ENCODE data around the gene AMIGO3.
"Not testable (repeated sequence)": the region's sequence is repeated elsewhere in the genome, so short reads cannot be mapped to it uniquely, and the experiment has no call there.

Gene AMIGO3

DNA sequence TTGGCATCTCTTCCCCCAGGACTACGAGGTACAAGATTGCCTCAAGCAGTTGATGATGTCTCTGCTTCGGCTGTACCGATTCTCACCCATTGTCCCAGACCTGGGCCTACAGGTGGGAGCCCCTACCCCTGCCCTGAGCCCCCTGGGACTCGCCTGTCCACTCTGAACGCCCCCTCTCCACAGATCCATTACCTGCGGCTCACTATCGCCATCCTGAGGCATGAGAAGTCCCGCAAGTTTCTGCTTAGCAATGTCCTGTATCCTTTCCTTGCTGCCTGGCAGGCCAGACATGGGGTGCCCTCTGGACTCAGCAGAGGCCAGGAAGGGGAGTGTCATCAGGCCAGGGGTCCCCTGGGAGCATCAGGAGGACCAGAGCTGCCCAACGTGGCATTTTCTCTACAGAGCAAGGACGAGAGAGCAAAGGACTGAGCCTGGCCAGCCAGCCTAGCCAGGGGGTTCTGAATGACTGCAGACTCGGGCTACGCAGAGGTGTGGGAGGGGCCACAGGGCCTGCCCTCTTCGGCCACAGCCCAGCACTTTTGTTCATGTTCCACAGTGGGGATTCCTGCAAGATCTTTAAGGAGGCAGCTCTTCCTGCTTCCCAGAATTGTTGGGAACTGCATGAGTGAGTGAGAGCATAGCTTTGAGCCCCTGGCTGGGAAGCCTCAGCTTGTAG lies 18.9 kb downstream of the AMIGO3 start:
- no peak for DNase-seq (ENCODE audit: low spot score)
- in situ Hi-C loops (cut with MboI; ENCODE audit: low pct_unique_long_range_greater_than_20kb, low sequenced_read_pairs, unreplicated experiment) = no loop called here
- TF ChIP-seq, protein P1, sequence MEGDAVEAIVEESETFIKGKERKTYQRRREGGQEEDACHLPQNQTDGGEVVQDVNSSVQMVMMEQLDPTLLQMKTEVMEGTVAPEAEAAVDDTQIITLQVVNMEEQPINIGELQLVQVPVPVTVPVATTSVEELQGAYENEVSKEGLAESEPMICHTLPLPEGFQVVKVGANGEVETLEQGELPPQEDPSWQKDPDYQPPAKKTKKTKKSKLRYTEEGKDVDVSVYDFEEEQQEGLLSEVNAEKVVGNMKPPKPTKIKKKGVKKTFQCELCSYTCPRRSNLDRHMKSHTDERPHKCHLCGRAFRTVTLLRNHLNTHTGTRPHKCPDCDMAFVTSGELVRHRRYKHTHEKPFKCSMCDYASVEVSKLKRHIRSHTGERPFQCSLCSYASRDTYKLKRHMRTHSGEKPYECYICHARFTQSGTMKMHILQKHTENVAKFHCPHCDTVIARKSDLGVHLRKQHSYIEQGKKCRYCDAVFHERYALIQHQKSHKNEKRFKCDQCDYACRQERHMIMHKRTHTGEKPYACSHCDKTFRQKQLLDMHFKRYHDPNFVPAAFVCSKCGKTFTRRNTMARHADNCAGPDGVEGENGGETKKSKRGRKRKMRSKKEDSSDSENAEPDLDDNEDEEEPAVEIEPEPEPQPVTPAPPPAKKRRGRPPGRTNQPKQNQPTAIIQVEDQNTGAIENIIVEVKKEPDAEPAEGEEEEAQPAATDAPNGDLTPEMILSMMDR (IDR thresholded peaks at IDR 0.05; ENCODE audit: extremely low read depth, insufficient read depth, missing control alignments) = peak; percentile 2

DNA sequence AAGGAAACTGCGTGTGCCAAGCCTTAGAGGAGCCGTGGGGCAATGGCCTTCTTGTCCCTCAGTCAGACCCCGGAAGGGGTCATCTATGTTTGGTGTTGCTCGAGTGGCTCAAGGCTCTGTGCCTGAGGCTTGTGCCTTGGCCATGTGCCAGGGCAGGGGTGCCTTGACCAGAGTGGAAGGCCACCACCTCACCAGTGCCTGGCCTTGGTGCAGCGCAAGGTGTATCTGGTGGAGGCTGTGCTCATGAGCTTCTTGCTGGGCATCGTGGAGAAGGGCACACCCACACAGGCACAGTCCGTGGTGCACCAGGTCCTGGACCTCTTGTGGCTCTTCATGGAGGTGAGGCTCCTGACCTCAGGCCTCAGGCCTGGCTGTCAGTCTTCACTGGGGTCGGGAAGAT lies 19.5 kb downstream of the AMIGO3 start:
- DNase-seq (ENCODE audit: low spot score) = no peak
- in situ Hi-C loops (cut with MboI; ENCODE audit: low pct_unique_long_range_greater_than_20kb, low sequenced_read_pairs, unreplicated experiment) = no loop called here
- TF ChIP-seq, protein P1 (IDR thresholded peaks at IDR 0.05; ENCODE audit: extremely low read depth, insufficient read depth, missing control alignments) = no peak

- TF ChIP-seq, protein P1 (IDR thresholded peaks at IDR 0.05; ENCODE audit: extremely low read depth, insufficient read depth, missing control alignments) = no peak
- in situ Hi-C loops (cut with MboI; ENCODE audit: low pct_unique_long_range_greater_than_20kb, low sequenced_read_pairs, unreplicated experiment) = no loop called here
- DNase-seq (ENCODE audit: low spot score) = no peak
Measured at GRCh38 chr3:49699281-49699979, 20.1 kb downstream of the AMIGO3 start.

DNA sequence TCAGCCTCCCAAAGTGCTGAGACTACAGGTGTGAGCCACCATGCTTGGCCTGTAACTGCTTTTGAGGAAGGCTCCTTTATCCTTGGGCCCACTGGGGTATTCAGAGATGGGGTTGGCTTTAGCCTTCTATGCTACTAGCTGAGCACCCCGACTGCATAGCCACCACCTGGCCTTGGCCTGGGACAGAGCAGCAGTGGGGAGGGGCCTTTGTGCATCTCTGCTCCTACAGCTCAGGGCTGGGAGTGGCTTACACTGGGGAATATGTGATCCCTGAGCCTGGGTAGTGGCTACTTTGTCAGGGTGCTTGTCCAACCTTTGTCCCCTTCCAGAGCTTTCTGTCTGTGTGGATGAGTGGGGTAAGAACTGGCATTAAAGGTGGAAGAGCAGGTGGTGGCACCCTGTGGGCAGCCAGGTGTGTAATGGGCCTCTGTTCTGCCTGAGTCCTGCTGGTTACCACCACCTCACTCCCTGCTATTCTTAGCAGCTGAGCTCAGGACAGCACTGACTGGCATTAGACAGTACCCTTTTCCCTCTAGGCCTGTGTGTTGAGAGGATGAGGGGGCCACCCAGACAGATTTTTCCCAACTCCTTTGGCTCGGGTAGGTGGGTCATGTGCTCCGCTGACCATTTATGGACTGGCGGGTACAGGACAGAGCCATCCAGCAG lies 24.0 kb downstream of the AMIGO3 start:
- DNase-seq (ENCODE audit: low spot score); in situ Hi-C loops (cut with MboI; ENCODE audit: low pct_unique_long_range_greater_than_20kb, low sequenced_read_pairs, unreplicated experiment): not testable (repeated sequence)

DNA sequence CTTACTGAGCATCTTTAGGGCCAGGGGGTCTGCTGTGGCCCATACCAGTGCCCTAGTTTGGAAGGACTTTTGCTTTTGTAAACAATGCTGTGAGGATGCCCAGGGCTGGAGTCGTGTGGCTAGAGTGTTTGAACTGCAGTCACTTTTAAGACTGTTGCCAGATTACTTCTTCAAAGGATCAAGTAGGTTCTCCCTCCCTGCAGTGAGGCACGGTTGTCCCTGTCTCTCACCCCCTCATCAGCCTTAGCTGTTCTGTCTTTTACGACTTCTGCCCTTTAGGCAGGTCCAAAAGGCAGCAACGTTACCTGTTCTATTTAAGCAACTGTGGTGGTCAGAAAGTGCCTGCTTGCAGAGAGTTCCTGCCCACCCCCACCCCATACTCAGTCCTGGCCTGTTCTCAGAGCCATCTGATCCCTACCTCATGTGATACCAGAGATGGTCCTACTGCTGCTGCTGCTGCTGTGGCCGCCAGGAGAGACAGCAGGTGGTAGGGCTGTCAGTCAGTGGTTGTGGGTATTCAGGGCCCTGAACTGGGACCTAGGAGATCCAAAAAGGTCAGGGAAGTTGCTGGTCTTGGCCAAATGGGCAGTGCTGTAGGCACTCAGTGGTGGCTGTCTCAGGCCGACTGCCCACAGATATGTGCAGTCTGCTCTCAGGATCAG lies 24.9 kb downstream of the AMIGO3 start:
- DNase-seq (ENCODE audit: low spot score); in situ Hi-C loops (cut with MboI; ENCODE audit: low pct_unique_long_range_greater_than_20kb, low sequenced_read_pairs, unreplicated experiment): not testable (repeated sequence)

DNA sequence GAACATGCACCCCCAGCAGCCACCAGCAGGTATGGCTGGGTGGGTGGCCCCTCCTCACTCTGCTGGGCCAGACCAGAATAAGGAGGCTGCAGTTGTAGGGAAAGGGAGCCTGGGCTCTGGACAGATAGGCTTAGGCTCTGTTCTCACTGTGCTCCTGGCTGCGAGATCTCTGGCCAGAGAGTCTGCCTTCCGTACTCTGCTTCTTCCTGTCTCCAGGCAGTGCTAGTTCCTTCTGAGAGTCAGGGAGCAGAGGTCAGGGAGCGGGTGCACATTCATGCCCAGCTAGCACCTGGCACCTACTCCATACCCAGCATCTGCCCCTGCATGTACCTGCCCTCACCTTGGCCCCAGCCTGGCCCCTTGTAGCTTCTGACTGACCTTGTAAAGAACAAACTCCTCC lies 28.0 kb downstream of the AMIGO3 start:
- in situ Hi-C loops (cut with MboI; ENCODE audit: low pct_unique_long_range_greater_than_20kb, low sequenced_read_pairs, unreplicated experiment) = not testable (repeated sequence)

DNA sequence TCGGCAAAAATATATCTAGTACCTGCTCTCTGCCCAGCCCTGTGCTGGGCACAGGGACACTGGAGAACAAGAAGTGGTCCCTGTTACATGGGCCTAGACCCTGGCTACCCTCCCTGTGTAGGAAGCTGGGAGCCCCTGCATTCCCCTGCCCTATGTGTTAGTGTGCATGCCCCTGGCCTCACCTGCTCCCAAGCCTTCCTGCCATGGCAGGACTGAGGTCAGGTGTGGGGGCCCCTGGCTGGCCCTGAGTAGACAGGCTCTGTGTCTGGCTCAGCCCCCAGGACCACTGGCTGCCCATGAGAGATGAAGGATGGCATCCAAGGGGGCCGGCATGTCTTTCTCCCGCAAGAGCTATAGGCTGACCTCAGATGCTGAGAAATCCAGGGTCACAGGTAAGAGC lies 28.6 kb downstream of the AMIGO3 start:
- in situ Hi-C loops (cut with MboI; ENCODE audit: low pct_unique_long_range_greater_than_20kb, low sequenced_read_pairs, unreplicated experiment); DNase-seq (ENCODE audit: low spot score): not testable (repeated sequence)

More for the DNA sequence above, 28.0 kb downstream of the AMIGO3 start:
- DNase-seq (ENCODE audit: low spot score) = not testable (repeated sequence)

DNA sequence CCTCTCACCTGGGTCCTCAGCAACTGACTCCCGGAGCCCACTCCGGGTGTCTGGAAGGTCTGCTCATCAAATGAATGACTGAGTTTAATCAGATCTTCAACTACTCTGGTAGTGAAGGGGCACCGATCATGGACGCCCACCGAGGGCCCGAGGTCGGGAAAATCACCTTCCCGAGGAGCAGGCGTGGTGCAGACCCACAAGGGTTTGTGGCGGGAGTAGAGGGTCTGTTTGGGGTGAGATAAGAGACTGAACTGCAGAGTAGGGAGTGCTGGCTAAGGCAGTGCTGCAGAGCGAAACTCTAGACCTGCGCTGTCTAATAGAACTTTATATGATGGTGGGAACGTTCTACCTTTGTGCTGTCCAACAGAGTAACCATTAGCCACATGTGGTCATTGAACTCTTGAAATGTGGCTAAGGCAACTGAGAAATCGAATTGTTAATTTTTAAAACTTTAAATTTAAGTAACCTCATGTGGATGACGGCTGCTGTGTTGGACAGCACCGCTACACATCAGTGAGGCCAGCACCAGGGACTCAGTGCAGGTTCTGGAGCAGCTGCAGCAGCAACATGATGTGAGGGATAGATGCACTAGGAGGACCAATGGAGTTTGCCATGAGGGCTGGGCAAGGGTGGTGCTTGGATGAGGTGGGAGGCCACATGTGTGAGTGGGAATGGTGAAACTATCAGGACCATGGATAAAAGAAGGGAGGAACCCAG lies 29.4 kb downstream of the AMIGO3 start:
- DNase-seq (ENCODE audit: low spot score); in situ Hi-C loops (cut with MboI; ENCODE audit: low pct_unique_long_range_greater_than_20kb, low sequenced_read_pairs, unreplicated experiment): not testable (repeated sequence)

Data from GM13977 (cell line).